ENCODE data around the gene ENTPD6.

Gene ENTPD6

DNA sequence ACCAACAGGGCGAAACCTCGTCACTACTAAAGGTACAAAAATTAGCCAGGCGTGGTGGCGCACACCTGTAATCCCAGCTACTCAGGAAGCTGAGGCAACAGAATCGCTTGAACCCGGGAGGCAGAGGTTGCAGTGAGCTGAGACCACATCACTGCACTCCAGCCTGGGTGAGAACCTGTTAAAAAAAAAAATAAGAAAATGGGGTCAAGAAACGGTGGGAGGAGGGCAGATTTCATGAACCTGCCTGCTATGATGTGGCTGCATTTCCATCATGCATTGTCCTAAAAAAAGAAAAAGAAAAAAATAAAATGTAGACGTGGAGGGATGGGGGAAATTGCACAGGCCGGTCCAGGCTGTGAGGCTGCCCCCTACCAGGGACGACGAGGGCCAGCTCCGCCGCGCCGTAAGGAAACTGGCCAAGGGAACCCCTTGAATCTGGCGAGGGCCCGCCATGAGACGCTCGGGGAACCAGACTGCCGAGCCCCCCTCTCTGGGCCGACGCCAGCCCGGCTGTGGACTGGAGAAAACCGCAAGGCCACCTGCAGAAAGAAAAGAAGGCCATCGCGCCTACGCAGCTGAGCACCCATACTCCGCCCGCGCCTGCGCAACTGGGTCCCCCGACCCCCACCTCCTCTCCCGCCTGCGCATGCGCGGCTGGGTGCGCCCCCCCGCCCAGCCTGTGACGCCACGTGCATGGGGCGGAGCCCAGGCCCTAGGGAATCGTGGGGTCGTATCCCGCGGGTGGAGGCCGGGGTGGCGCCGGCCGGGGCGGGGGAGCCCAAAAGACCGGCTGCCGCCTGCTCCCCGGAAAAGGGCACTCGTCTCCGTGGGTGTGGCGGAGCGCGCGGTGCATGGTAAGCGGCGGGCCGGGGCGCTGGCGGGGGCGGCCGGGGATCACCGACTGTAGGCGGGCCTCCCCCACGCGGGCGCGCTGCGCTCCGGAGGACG lies at the start of gene ENTPD6:
TSS of gene ENTPD6 (plus strand) at position 699 of the 948 bp plus-strand sequence. CDS start 10,825 bp downstream, outside the sequence.
- H3K4me2 ChIP-seq (ENCODE audit: low read length), result peak within 1 kb of the TSS; percentile 84
- H3K79me2 ChIP-seq (ENCODE audit: low read length), result peaks cover 24% of the 10 kb centered on the region
- H3K36me3 ChIP-seq (replicated peaks; ENCODE audit: low read depth, low read length), result peaks cover 5% of the 10 kb centered on the region
- H4K20me1 ChIP-seq (ENCODE audit: insufficient read depth, low read length), result peaks cover 7% of the 10 kb centered on the region; the same call in 1 of the 2 replicates
- no peak for TF ChIP-seq EZH2phosphoT487 (IDR thresholded peaks at IDR 0.05; ENCODE audit: low read depth)
- TF ChIP-seq, protein P1, sequence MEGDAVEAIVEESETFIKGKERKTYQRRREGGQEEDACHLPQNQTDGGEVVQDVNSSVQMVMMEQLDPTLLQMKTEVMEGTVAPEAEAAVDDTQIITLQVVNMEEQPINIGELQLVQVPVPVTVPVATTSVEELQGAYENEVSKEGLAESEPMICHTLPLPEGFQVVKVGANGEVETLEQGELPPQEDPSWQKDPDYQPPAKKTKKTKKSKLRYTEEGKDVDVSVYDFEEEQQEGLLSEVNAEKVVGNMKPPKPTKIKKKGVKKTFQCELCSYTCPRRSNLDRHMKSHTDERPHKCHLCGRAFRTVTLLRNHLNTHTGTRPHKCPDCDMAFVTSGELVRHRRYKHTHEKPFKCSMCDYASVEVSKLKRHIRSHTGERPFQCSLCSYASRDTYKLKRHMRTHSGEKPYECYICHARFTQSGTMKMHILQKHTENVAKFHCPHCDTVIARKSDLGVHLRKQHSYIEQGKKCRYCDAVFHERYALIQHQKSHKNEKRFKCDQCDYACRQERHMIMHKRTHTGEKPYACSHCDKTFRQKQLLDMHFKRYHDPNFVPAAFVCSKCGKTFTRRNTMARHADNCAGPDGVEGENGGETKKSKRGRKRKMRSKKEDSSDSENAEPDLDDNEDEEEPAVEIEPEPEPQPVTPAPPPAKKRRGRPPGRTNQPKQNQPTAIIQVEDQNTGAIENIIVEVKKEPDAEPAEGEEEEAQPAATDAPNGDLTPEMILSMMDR (IDR thresholded peaks at IDR 0.05; ENCODE audit: low read depth, low read length), result no peak
- H3K27me3 ChIP-seq (ENCODE audit: low read depth, low read length), result peaks cover 18% of the 10 kb centered on the region; the same call in 1 of the 2 replicates
- H3K4me3 ChIP-seq (ENCODE audit: low read length), result peak within 1 kb of the TSS; percentile 92
- H3K9me3 ChIP-seq (ENCODE audit: insufficient read depth, low read length), result no peaks in the 10 kb centered on the region
- H3K27ac ChIP-seq (ENCODE audit: low read length), result peak within 1 kb of the TSS; percentile 7; the same call in 1 of the 2 replicates
- H3K4me1 ChIP-seq (ENCODE audit: low read length), result peaks cover 16% of the 10 kb centered on the region
- peak within 1 kb of the TSS; percentile 82 for H2AFZ ChIP-seq (ENCODE audit: low read depth, low read length)
- H3K9ac ChIP-seq (ENCODE audit: low read length), result peak within 1 kb of the TSS; percentile 86

DNA sequence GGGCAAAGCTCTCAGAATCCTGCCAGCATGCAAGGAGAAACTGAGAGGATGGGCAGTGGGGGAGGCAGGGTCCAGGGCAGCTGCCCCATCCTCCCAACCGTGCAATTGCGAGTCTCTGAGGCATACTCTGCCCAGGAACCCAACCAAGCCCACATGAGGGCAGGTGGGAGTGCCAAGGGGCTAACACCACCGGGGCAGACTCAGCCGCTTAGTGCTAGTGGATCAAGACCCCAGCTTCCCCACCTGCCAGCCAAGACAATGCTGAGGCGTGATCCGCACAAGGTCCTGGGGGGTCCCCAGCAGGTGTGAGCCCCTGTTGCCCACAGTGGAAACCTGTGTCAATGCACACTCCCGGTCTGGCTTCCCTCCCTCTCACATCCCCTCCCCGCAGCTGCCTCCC lies 48.5 kb upstream of the ENTPD6 start:
- Histone ChIP-seq H3K4me1 (ENCODE audit: low read length) (no peaks in the 10 kb centered on the region), H3K4me3 (ENCODE audit: low read length) (no peak overlapping the region), H3K9ac (ENCODE audit: low read length) (no peak overlapping the region), H3K36me3 (replicated peaks; ENCODE audit: low read depth, low read length) (no peaks in the 10 kb centered on the region), H4K20me1 (ENCODE audit: insufficient read depth, low read length) (no peaks in the 10 kb centered on the region), H3K27ac (ENCODE audit: low read length) (no peak overlapping the region), H3K9me3 (ENCODE audit: insufficient read depth, low read length) (no peaks in the 10 kb centered on the region), H3K27me3 (ENCODE audit: low read depth, low read length) (peaks cover 17% of the 10 kb centered on the region), H3K79me2 (ENCODE audit: low read length) (no peaks in the 10 kb centered on the region), H3K4me2 (ENCODE audit: low read length) (no peak overlapping the region), H2AFZ (ENCODE audit: low read depth, low read length) (no peak overlapping the region)
- TF ChIP-seq, protein P1 (IDR thresholded peaks at IDR 0.05; ENCODE audit: low read depth, low read length), result no peak

DNA sequence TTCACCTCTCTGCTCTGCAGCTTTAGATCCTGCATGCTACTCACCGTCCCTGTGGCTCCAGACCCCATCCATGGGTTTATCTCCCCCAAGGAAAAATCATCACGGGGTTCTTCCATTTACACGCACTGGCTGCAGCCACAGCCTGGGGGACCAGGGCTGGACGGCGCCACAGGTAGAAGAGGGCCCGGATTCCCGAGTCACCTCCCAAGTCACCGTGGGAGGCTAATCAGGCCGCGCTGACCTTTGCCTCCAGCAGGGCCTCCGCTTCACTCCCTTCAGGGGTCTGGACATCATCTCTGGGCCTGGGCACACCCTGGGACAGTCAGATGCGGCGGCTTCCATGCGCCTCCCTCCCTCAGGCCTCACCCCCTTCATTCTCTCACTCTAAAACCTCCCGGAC lies 47.8 kb upstream of the ENTPD6 start:
- TF ChIP-seq, protein P1 (IDR thresholded peaks at IDR 0.05; ENCODE audit: low read depth, low read length), result no peak
- TF ChIP-seq EZH2phosphoT487 (IDR thresholded peaks at IDR 0.05; ENCODE audit: low read depth), result no peak
- H2AFZ ChIP-seq (ENCODE audit: low read depth, low read length), result no peak overlapping the region
- no peak overlapping the region for H3K9ac ChIP-seq (ENCODE audit: low read length)
- H3K79me2 ChIP-seq (ENCODE audit: low read length), result no peaks in the 10 kb centered on the region
- no peak overlapping the region for H3K4me2 ChIP-seq (ENCODE audit: low read length)
- no peak overlapping the region for H3K27ac ChIP-seq (ENCODE audit: low read length)
- H3K4me3 ChIP-seq (ENCODE audit: low read length), result no peak overlapping the region
- H4K20me1 ChIP-seq (ENCODE audit: insufficient read depth, low read length), result no peaks in the 10 kb centered on the region
- H3K36me3 ChIP-seq (replicated peaks; ENCODE audit: low read depth, low read length), result no peaks in the 10 kb centered on the region
- peaks cover 18% of the 10 kb centered on the region for H3K27me3 ChIP-seq (ENCODE audit: low read depth, low read length)
- no peaks in the 10 kb centered on the region for H3K9me3 ChIP-seq (ENCODE audit: insufficient read depth, low read length)
- no peaks in the 10 kb centered on the region for H3K4me1 ChIP-seq (ENCODE audit: low read length)

DNA sequence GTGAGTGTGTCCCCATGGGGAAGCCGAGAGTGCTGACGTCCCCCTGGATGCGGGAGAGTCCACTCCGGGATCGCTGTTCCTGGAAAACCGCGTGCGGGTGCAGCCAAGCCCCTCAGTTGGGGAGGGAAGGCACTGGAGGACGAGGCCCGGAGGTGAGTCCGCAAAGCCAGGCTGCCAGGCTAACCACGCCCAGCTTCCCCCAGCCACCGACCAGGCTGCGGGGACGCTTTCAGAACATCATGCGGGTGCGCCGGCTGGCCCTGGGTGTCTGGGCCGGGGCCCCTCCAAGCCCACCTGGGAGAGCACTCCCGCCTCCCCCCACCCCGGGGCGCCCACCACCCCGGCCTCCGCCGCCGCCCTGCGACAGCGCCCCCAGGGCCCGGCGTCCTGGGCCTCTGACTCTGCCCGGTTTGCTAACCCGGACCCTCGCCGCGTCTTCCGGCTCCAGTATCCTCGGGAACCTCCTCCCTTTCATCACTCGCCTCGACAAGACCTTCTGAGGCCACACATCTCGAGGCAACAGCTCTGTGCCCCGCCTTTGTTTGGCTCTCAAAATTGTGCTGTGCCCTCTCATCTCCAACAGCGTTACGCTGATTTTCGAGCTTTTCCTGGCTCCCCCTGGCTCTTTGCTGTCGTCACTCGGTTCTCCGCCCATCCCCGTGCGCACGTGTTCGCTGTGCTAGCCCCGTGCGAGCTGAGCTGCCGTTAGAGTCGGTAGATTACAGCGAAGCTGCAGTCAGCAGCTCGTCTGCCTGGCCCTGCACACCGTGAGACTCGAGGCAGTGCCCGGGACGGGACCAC lies 47.1 kb upstream of the ENTPD6 start:
- Histone ChIP-seq H3K9ac (ENCODE audit: low read length) (no peak overlapping the region), H3K4me1 (ENCODE audit: low read length) (no peaks in the 10 kb centered on the region), H3K27ac (ENCODE audit: low read length) (no peak overlapping the region), H4K20me1 (ENCODE audit: insufficient read depth, low read length) (no peaks in the 10 kb centered on the region), H3K9me3 (ENCODE audit: insufficient read depth, low read length) (no peaks in the 10 kb centered on the region), H3K4me3 (ENCODE audit: low read length) (no peak overlapping the region), H3K79me2 (ENCODE audit: low read length) (no peaks in the 10 kb centered on the region), H3K4me2 (ENCODE audit: low read length) (no peak overlapping the region), H3K27me3 (ENCODE audit: low read depth, low read length) (peaks cover 18% of the 10 kb centered on the region), H2AFZ (ENCODE audit: low read depth, low read length) (no peak overlapping the region), H3K36me3 (replicated peaks; ENCODE audit: low read depth, low read length) (no peaks in the 10 kb centered on the region)
- TF ChIP-seq, protein P1 (IDR thresholded peaks at IDR 0.05; ENCODE audit: low read depth, low read length), result no peak
- TF ChIP-seq EZH2phosphoT487 (IDR thresholded peaks at IDR 0.05; ENCODE audit: low read depth), result no peak

Measured in OCI-LY3 (cell line).